GM18502 (cell line): Measurements from ENCODE around the gene ACTA2.

Experiments used
- ATAC-seq: cut with Tn5 transposase; IDR thresholded peaks from one replicate; pipeline ENCODE4 v1.9.1; 2021; ENCODE audit warnings: mild to moderate bottlenecking; ENCODE audit not compliant: unreplicated experiment, poor library complexity

The ACTA2 gene

GRCh38 chr10:88926566-88927415 is 25.8 kb downstream of the ACTA2 start:
- ATAC-seq, result no peak

GRCh38 chr10:88923520-88923919 is 29.1 kb downstream of the ACTA2 start:
- no peak for ATAC-seq

GRCh38 chr10:88922041-88922440 is 30.5 kb downstream of the ACTA2 start:
- ATAC-seq, result no peak

GRCh38 chr10:88920986-88921593 is 31.5 kb downstream of the ACTA2 start:
- ATAC-seq, result no peak

- ATAC-seq, result no peak
Measured at GRCh38 chr10:88920198-88920597, 32.4 kb downstream of the ACTA2 start.

GRCh38 chr10:88919041-88919440 is 33.5 kb downstream of the ACTA2 start:
- no peak for ATAC-seq

GRCh38 chr10:88918191-88918905 is 34.2 kb downstream of the ACTA2 start:
- no peak for ATAC-seq

- no peak for ATAC-seq
Measured at GRCh38 chr10:88916986-88917385, 35.6 kb downstream of the ACTA2 start.

GRCh38 chr10:88916231-88916630 is 36.3 kb downstream of the ACTA2 start:
- ATAC-seq, result no peak

- no peak for ATAC-seq
Measured at GRCh38 chr10:88915781-88916180, 36.8 kb downstream of the ACTA2 start.

GRCh38 chr10:88913788-88914187 is 38.8 kb downstream of the ACTA2 start:
- no peak for ATAC-seq

- no peak for ATAC-seq
Measured at GRCh38 chr10:88913127-88913526, 39.4 kb downstream of the ACTA2 start.

GRCh38 chr10:88911851-88912250 is 40.7 kb downstream of the ACTA2 start:
- ATAC-seq, result no peak

GRCh38 chr10:88911116-88911515 is 41.5 kb downstream of the ACTA2 start:
- no peak for ATAC-seq

GRCh38 chr10:88908194-88908593 is 44.4 kb downstream of the ACTA2 start:
- no peak for ATAC-seq

- no peak for ATAC-seq
Measured at GRCh38 chr10:88906921-88907320, 45.7 kb downstream of the ACTA2 start.

- no peak for ATAC-seq
Measured at GRCh38 chr10:88903715-88904114, 48.9 kb downstream of the ACTA2 start.

GRCh38 chr10:88901984-88902789 is 50.4 kb downstream of the ACTA2 start:
- ATAC-seq, result peak; percentile 42

- peak; percentile 86 for ATAC-seq
Measured at GRCh38 chr10:88901206-88901983, 51.2 kb downstream of the ACTA2 start.

- ATAC-seq, result no peak
Measured at GRCh38 chr10:88899886-88900285, 52.7 kb downstream of the ACTA2 start.
